LNCaP clone FGC (cell line): ENCODE results near the gene RTF1.

Experiments
- DNase-seq: peaks from one replicate; pipeline ENCODE4 v3.0.0-alpha.2; 2011; ENCODE audit warnings: low read depth
- H3K4me3 ChIP-seq: 2 replicates; pipeline ENCODE4 v1.5.1; 2011; ENCODE audit warnings: mild to moderate bottlenecking, low read depth, low read length, control low read depth
- TF ChIP-seq, protein P1 (sequence below): IDR thresholded peaks from 2 replicates; pipeline ENCODE4 v1.5.1; 2012; ENCODE audit warnings: mild to moderate bottlenecking; ENCODE audit not compliant: control insufficient read depth, insufficient read depth; ENCODE audit errors: extremely low read depth

Gene RTF1

GRCh38 chr15:41487381-41487780 lies 70.5 kb downstream of the RTF1 start:
- DNase-seq: no peak
- H3K4me3 ChIP-seq: no peak overlapping the region
- TF ChIP-seq, protein P1, sequence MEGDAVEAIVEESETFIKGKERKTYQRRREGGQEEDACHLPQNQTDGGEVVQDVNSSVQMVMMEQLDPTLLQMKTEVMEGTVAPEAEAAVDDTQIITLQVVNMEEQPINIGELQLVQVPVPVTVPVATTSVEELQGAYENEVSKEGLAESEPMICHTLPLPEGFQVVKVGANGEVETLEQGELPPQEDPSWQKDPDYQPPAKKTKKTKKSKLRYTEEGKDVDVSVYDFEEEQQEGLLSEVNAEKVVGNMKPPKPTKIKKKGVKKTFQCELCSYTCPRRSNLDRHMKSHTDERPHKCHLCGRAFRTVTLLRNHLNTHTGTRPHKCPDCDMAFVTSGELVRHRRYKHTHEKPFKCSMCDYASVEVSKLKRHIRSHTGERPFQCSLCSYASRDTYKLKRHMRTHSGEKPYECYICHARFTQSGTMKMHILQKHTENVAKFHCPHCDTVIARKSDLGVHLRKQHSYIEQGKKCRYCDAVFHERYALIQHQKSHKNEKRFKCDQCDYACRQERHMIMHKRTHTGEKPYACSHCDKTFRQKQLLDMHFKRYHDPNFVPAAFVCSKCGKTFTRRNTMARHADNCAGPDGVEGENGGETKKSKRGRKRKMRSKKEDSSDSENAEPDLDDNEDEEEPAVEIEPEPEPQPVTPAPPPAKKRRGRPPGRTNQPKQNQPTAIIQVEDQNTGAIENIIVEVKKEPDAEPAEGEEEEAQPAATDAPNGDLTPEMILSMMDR: no peak

GRCh38 chr15:41487802-41488201 lies 70.9 kb downstream of the RTF1 start:
- no peak overlapping the region for H3K4me3 ChIP-seq
- TF ChIP-seq, protein P1: no peak
- DNase-seq: no peak

DNA sequence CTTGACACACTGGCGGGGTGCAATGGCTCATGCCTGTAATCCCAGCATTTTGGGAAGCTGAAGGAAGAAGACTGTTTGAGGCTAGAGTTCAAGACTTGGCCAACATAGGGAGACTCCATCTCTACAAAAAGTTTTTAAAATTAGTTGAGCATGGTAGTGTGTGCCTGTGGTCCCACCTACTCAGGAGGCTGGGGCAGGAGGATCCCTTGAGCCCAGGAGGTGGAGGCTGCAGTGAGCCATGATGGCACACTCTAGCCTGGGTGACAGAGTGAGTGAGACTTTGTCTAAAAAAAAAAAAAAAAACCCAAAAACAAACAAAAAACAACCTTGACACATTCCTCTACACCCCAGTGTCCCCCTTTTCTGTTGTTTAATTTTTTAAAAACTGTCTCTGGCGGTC lies 72.7 kb downstream of the RTF1 start:
- no peak for DNase-seq
- H3K4me3 ChIP-seq: no peak overlapping the region
- TF ChIP-seq, protein P1: no peak

DNA sequence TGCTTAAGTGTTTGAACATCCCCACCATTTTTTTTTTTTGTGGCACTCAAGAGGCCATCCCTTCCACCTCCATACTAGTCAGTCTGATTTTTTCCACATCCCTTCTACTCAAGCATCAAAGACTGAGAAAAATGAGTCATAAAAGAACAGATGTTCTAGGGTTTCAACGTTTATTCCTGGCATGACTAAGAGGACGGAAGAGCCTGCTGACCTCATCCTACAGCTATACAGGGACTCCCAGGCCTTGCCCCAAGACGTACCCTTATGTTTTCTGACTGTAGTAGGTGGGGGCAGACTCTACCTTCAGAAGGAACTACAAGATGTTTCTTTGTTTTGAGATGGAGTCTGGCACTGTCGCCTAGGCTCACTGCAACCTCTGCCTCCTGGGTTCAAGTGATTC lies 73.5 kb downstream of the RTF1 start:
- H3K4me3 ChIP-seq: no peak overlapping the region
- TF ChIP-seq, protein P1: no peak
- DNase-seq: no peak

- H3K4me3 ChIP-seq: no peak overlapping the region
- DNase-seq: no peak
- TF ChIP-seq, protein P1: no peak
These were observed 75.0 kb downstream of the RTF1 start for GRCh38 chr15:41491889-41492288.

DNA sequence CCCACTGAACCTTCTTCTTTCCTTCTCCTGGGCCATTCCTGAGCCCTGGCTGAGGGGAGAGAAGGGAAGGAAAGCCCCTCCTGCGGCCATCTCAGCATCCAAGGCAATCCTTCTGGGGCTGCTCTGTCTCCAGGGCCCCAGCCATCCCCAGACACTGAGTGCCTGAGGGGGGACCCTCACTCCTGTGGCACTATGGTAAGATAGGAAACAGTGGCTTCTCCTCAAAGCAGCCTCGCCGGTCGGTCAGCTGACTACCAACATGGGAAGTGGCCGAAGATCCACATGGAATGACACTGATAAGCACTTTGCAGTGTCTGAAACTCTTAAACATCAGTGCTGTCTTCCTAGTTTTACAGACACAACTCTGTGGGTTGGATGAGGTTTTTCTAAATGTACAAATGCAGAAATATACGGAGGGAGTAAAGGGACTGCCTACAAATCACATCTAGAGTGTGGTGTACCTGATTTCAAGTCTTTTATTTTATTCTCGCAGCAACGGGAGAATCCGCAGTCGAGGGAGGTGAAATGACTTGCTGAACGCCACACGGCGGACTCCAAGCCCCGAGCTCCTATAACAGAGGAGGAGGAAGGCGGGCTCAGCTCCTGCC lies 75.8 kb downstream of the RTF1 start:
- DNase-seq: no peak
- H3K4me3 ChIP-seq: no peak overlapping the region
- TF ChIP-seq, protein P1: no peak
